LNCAP (cell line): Measurements from ENCODE around the gene HEATR5A.

Experiments used
- TF ChIP-seq, protein P1 (sequence below): fragments of 450-650 bp; IDR thresholded peaks from 2 replicates; pipeline ENCODE4 v1.5.1; 2017; ENCODE audit warnings: mild to moderate bottlenecking

Gene HEATR5A

DNA sequence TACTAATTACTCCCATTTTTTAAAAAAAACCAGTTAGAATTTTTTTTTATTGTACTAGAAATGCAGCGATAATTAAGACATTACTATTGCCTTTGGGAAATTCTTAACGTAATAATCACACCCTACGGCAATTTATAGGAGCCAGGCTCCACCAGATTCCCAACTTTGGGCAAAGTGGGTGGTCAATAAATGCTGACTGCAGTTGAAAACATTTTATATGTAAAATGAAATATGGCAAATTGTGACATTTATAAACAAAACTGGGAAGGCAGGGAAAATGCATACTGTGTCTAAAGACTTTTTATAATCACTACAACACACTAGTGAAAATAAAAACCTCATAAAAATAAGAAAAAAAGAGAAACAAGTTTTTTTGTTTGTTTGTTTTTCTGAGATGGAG, 119.5 kb downstream of the HEATR5A start:
- TF ChIP-seq, protein P1, sequence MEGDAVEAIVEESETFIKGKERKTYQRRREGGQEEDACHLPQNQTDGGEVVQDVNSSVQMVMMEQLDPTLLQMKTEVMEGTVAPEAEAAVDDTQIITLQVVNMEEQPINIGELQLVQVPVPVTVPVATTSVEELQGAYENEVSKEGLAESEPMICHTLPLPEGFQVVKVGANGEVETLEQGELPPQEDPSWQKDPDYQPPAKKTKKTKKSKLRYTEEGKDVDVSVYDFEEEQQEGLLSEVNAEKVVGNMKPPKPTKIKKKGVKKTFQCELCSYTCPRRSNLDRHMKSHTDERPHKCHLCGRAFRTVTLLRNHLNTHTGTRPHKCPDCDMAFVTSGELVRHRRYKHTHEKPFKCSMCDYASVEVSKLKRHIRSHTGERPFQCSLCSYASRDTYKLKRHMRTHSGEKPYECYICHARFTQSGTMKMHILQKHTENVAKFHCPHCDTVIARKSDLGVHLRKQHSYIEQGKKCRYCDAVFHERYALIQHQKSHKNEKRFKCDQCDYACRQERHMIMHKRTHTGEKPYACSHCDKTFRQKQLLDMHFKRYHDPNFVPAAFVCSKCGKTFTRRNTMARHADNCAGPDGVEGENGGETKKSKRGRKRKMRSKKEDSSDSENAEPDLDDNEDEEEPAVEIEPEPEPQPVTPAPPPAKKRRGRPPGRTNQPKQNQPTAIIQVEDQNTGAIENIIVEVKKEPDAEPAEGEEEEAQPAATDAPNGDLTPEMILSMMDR = no peak

GRCh38 chr14:31300296-31300695, 120.1 kb downstream of the HEATR5A start:
- TF ChIP-seq, protein P1 = no peak

GRCh38 chr14:31297701-31298344, 122.5 kb downstream of the HEATR5A start:
- TF ChIP-seq, protein P1 = no peak

DNA sequence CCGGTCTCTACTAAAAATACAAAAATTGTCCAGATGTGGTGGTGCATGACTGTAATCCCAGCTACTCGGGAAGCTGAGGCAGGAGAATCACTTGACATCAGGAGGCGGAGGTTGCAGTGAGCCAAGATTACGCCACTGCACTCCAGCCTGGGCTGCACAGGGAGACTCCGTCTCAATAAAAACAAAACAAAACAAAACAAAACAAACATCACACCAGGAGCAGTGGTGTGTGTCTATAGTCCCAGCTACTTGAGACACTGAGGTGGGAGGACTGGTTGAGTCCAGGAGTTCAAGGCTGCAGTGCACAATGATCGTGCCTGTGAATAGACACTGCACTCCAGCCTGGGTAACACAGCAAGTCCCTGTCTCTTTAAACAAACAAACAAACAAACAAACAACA, 123.2 kb downstream of the HEATR5A start:
- TF ChIP-seq, protein P1 = no peak

DNA sequence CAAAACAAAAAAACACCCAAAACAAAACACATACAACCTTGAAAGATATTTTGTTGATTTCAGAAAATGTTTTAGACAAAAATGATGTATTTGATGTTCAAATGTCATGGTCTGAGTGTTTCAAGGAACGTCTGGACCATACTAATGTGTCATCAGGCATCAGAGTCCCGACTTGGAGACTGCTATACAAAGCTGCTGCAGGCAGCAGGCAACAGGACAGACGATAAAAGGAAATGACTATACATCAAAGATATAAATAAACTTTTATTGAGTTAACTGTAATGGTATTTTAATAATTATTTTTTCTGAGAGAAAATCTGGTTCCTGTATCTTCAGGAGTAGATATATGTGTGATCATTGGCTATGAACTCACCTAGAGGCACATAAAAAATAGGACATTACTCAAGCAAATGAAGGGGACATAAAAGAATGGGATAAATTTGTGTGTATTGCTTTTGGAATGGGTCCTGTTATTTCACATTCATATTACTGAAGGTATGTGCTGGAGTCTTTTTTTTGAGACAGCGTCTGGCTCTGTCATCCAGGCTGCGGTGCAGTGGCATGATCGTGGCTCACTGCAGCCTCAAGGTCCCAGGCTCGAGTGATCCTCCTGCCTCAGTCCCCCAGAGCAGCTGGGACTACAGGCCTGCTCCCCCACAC, 125.5 kb downstream of the HEATR5A start:
- TF ChIP-seq, protein P1 = no peak

DNA sequence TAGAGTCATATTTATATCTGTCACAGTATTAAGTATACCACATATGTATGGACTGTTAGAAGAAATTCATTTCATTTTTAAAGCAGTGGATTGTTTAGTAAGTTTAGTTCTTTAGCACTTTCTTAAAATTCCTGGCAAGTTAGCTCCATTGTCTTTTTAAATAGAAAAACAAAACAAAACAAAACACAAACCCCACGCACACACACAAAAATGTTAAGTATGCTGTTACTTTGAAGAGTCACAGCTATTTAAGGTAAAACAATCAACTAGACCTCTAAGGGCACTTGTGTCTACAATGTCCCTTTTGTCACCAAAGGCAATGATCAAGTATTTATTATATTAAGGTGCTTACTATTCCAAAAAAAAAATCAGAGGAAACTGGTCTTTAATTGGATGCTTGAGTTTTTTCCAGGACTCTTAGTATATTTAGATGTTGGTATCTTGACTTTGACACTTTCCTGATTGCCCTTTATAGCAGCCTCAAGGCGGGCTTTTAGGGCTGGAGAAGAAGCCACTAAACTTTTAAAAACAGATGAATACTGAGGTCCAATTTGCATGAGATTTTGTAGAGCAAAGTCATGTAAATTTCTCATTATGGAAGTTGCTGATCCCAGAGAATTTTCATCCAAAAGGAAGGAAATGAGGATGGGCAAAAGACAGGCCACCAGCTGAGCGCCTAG, 127.3 kb downstream of the HEATR5A start:
- TF ChIP-seq, protein P1 = no peak

DNA sequence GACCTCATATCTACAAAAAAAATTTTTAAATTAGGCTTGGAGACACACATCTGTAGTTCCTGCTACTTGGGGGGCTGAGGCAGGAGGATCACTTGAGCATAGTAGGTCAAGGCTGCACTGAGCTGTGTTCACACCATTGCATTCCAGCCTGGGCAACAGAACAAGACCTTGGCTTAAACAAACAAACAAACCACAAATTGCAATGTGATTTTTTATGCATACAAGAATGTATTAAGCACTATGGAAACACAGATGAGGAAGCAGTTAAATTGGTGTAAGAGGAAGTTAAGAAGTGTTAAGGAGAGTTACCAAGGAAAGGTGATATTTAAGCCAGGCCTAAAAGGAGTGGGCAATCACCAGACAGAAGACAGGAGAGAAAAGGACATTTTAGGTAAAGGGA, 129.1 kb downstream of the HEATR5A start:
- TF ChIP-seq, protein P1 = no peak
